Stimulated activated naive B cell treated with anti-CD40 and anti-IgM and Interleukin-4, amounts not matched to agents 10 μg/mL and 1 μg/mL and 100 μg/mL, for 72 hours (primary cell): ENCODE results near the gene FZD10.

Experiments
- ATAC-seq, 2 donors: fragments of 150-1000 bp; cut with Tn5 transposase; replicated peaks; 2 replicates each; pipeline ENCODE4 v1.10.0; 2021; ENCODE audit warnings: moderate library complexity in 1 of 2
- DNase-seq: peaks from one replicate; pipeline ENCODE4 v3.0.0; 2021
- H3K27ac Mint-ChIP-seq: one replicate; pipeline ENCODE4 v1.8.0; 2022; ENCODE audit warnings: mild to moderate bottlenecking, mixed read lengths
- H3K27me3 Mint-ChIP-seq, 2 donors: one replicate each; pipeline ENCODE4 v1.8.0; 2022; ENCODE audit warnings: mixed read lengths in 2 of 2
- H3K36me3 Mint-ChIP-seq, 2 donors: one replicate each; pipeline ENCODE4 v1.8.0; 2022; ENCODE audit warnings: mixed read lengths in 2 of 2, mild to moderate bottlenecking in 1 of 2
- H3K4me1 Mint-ChIP-seq, 2 donors: one replicate each; pipeline ENCODE4 v1.8.0; 2022; ENCODE audit warnings: mixed read lengths in 2 of 2, mild to moderate bottlenecking in 1 of 2
- H3K4me3 Mint-ChIP-seq, 2 donors: one replicate each; pipeline ENCODE4 v1.8.0; 2022; ENCODE audit warnings: mild to moderate bottlenecking in 2 of 2, mixed read lengths in 2 of 2, moderate library complexity in 1 of 2
- H3K9me3 Mint-ChIP-seq, 2 donors: one replicate each; pipeline ENCODE4 v1.8.0; 2022; ENCODE audit warnings: mixed read lengths in 2 of 2, mild to moderate bottlenecking in 1 of 2

Gene FZD10

GRCh38 chr12:130167537-130167936 is 5.3 kb downstream of the FZD10 start:
- Mint-ChIP-seq H3K9me3 (peaks cover 3 to 4% of the 10 kb centered on the region in 2 donors), H3K4me1 (peaks cover 4 to 6% of the 10 kb centered on the region in 2 donors), H3K4me3 (no peak overlapping the region), H3K27me3 (peaks cover 43 to 63% of the 10 kb centered on the region in 2 donors), H3K27ac (no peak overlapping the region), H3K36me3 (peaks cover 4 to 7% of the 10 kb centered on the region in 2 donors)
- DNase-seq, result no peak
- ATAC-seq, result no peak

GRCh38 chr12:130169256-130169655 is 7.0 kb downstream of the FZD10 start:
- Mint-ChIP-seq H3K4me1 (no peaks in the 10 kb centered on the region), H3K27ac (no peak overlapping the region), H3K9me3 (peaks cover 2 to 4% of the 10 kb centered on the region in 2 donors), H3K36me3 (no peaks in the 10 kb centered on the region), H3K4me3 (no peak overlapping the region), H3K27me3 (peaks cover 31 to 49% of the 10 kb centered on the region in 2 donors)
- DNase-seq, result no peak
- no peak for ATAC-seq

DNA sequence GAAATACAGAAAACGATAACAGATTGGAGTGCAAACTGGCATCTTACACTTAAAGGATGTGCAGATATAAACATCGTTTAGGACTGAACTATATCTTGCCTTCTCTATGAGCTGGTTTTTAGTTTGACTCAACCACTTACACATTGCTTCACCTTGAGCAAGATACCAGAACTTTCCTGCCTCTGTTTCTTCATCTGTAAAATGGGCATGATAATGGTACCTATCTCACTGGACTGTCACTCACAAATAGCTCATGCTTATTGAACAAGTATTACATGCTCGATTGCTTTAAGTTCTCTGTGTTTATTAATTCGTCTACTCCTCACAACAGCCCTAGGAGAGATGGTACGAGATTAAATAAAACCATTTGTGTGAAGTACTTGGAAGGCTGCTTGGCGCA is 7.7 kb downstream of the FZD10 start:
- H3K27me3 Mint-ChIP-seq, result peaks cover 28 to 42% of the 10 kb centered on the region in 2 donors
- H3K4me3 Mint-ChIP-seq, result no peak overlapping the region
- DNase-seq (no peak), ATAC-seq (no peak)
- no peaks in the 10 kb centered on the region for H3K4me1 Mint-ChIP-seq
- no peaks in the 10 kb centered on the region for H3K36me3 Mint-ChIP-seq
- peaks cover 2 to 4% of the 10 kb centered on the region in 2 donors for H3K9me3 Mint-ChIP-seq
- no peak overlapping the region for H3K27ac Mint-ChIP-seq

- Mint-ChIP-seq H3K9me3 (peaks cover 2 to 4% of the 10 kb centered on the region in 2 donors), H3K36me3 (no peaks in the 10 kb centered on the region), H3K27ac (no peak overlapping the region), H3K4me1 (no peaks in the 10 kb centered on the region), H3K27me3 (peaks cover 27 to 35% of the 10 kb centered on the region in 2 donors), H3K4me3 (no peak overlapping the region)
- no peak for ATAC-seq
- DNase-seq, result no peak
Observed at GRCh38 chr12:130170611-130171010, 8.3 kb downstream of the FZD10 start.

- Mint-ChIP-seq H3K27me3 (peaks cover 0 to 10% of the 10 kb centered on the region in 2 donors), H3K4me1 (no peaks in the 10 kb centered on the region), H3K27ac (no peak overlapping the region), H3K36me3 (no peaks in the 10 kb centered on the region), H3K9me3 (peaks cover 6 to 12% of the 10 kb centered on the region in 2 donors), H3K4me3 (no peak overlapping the region)
- no peak for DNase-seq
- no peak for ATAC-seq
Observed at GRCh38 chr12:130177635-130178242, 15.5 kb downstream of the FZD10 start.

DNA sequence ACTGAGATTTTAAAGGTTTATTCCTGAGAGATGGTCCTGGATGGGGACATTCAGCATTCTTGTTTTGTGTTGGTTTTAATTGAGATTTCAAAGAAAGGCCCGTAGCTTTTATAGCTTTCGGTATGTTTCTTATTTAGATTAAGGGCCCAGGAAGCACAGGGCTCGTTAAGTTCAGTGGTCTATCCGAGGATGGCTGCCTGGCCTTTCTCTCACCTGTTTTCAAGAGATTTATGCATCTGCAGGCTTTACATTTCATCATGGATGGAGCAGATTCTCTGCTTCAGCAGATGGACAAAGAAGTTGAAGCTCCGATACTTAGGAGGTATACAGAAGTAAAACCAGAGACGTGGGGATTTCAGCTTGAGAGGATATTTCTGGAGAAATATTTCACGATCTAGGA is 16.0 kb downstream of the FZD10 start:
- H3K4me1 Mint-ChIP-seq, result no peaks in the 10 kb centered on the region
- H3K36me3 Mint-ChIP-seq, result no peaks in the 10 kb centered on the region
- ATAC-seq, result no peak
- H3K27ac Mint-ChIP-seq, result no peak overlapping the region
- H3K9me3 Mint-ChIP-seq, result peaks cover 7 to 14% of the 10 kb centered on the region in 2 donors
- DNase-seq, result no peak
- no peak overlapping the region for H3K4me3 Mint-ChIP-seq
- peaks cover 0 to 10% of the 10 kb centered on the region in 2 donors for H3K27me3 Mint-ChIP-seq

- no peaks in the 10 kb centered on the region for H3K4me1 Mint-ChIP-seq
- H3K4me3 Mint-ChIP-seq, result no peak overlapping the region
- DNase-seq (no peak), ATAC-seq (no peak)
- H3K27me3 Mint-ChIP-seq, result peaks cover 0 to 10% of the 10 kb centered on the region in 2 donors
- no peaks in the 10 kb centered on the region for H3K36me3 Mint-ChIP-seq
- H3K9me3 Mint-ChIP-seq, result peaks cover 10 to 14% of the 10 kb centered on the region in 2 donors
- H3K27ac Mint-ChIP-seq, result no peak overlapping the region
Observed at GRCh38 chr12:130179191-130179590, 16.9 kb downstream of the FZD10 start.

- no peak overlapping the region for H3K27ac Mint-ChIP-seq
- peaks cover 0 to 10% of the 10 kb centered on the region in 2 donors for H3K27me3 Mint-ChIP-seq
- H3K36me3 Mint-ChIP-seq, result no peaks in the 10 kb centered on the region
- DNase-seq (no peak), ATAC-seq (no peak)
- peaks cover 10 to 14% of the 10 kb centered on the region in 2 donors for H3K9me3 Mint-ChIP-seq
- no peak overlapping the region for H3K4me3 Mint-ChIP-seq
- no peaks in the 10 kb centered on the region for H3K4me1 Mint-ChIP-seq
Observed at GRCh38 chr12:130179621-130180020, 17.4 kb downstream of the FZD10 start.

GRCh38 chr12:130181211-130181610 is 18.9 kb downstream of the FZD10 start:
- H3K27me3 Mint-ChIP-seq, result peaks cover 0 to 10% of the 10 kb centered on the region in 2 donors
- no peak overlapping the region for H3K4me3 Mint-ChIP-seq
- ATAC-seq, result no peak
- no peaks in the 10 kb centered on the region for H3K36me3 Mint-ChIP-seq
- no peak overlapping the region for H3K27ac Mint-ChIP-seq
- no peak for DNase-seq
- no peaks in the 10 kb centered on the region for H3K4me1 Mint-ChIP-seq
- peaks cover 10 to 14% of the 10 kb centered on the region in 2 donors for H3K9me3 Mint-ChIP-seq

- no peak for ATAC-seq
- DNase-seq, result no peak
- H3K4me3 Mint-ChIP-seq, result no peak overlapping the region
- H3K4me1 Mint-ChIP-seq, result no peaks in the 10 kb centered on the region
- H3K27ac Mint-ChIP-seq, result no peak overlapping the region
- peaks cover 0 to 9% of the 10 kb centered on the region in 2 donors for H3K27me3 Mint-ChIP-seq
- no peaks in the 10 kb centered on the region for H3K36me3 Mint-ChIP-seq
- H3K9me3 Mint-ChIP-seq, result peaks cover 10 to 14% of the 10 kb centered on the region in 2 donors
Observed at GRCh38 chr12:130183585-130184370, 21.5 kb downstream of the FZD10 start.

- Mint-ChIP-seq H3K4me3 (no peak overlapping the region), H3K27ac (no peak overlapping the region), H3K4me1 (no peaks in the 10 kb centered on the region), H3K36me3 (no peaks in the 10 kb centered on the region), H3K9me3 (peaks cover 10 to 14% of the 10 kb centered on the region in 2 donors), H3K27me3 (peaks cover 0 to 9% of the 10 kb centered on the region in 2 donors)
- no peak for DNase-seq
- no peak for ATAC-seq
Observed at GRCh38 chr12:130184404-130185090, 22.3 kb downstream of the FZD10 start.

DNA sequence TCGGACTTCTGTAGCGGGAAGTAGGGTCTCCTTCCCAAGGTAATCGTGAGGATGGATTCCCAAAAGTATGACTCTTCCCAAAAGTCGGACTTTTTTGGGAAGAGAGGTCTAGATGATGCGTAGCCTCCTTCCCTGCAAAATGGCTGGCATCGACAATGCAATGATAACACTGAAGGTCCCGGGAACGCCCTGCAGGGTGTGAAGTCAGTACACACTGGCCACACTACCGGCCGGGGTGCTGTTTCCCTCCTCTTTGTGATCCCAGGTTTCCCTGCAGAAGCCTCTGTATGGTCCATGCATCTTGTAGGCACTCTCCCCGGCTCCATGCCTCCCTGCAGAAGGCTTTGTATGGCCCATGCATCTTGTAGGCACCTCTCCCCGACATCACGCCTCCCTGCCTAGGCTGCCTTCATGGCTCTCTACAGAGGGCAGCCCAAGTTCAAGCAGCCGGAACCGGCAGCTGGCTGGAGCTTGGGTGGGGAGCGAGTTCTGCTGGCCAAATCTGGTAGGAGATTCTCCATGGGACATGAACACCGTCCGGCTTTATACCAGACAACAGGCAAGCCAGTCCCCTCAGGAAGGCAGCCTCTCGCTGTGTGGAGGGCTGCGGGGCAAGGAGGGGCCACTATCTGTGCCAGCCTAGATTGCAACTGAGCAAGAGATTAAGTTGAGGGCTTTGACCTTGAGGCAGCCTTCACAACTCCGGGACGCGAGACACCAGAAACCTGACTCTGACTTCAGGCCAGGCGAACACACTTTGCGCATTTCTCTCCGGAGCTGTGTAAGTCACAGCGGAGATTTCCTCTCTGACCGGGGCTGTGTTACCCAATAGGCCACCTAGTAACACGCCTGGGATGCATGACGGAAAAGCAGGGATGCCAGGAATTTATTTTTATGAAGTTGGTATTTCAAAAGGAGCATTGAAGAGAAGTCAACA is 23.5 kb downstream of the FZD10 start:
- ATAC-seq, result no peak
- no peak for DNase-seq
- H3K9me3 Mint-ChIP-seq, result peaks cover 10 to 14% of the 10 kb centered on the region in 2 donors
- H3K27ac Mint-ChIP-seq, result no peak overlapping the region
- H3K4me3 Mint-ChIP-seq, result no peak overlapping the region
- no peaks in the 10 kb centered on the region for H3K36me3 Mint-ChIP-seq
- no peaks in the 10 kb centered on the region for H3K4me1 Mint-ChIP-seq
- H3K27me3 Mint-ChIP-seq, result peaks cover 0 to 9% of the 10 kb centered on the region in 2 donors

- Mint-ChIP-seq H3K4me1 (no peaks in the 10 kb centered on the region), H3K36me3 (no peaks in the 10 kb centered on the region), H3K4me3 (no peak overlapping the region), H3K27me3 (peaks cover 0 to 9% of the 10 kb centered on the region in 2 donors), H3K9me3 (peaks cover 10 to 16% of the 10 kb centered on the region in 2 donors), H3K27ac (no peak overlapping the region)
- ATAC-seq (no peak), DNase-seq (no peak)
Observed at GRCh38 chr12:130186651-130187268, 24.5 kb downstream of the FZD10 start.
